Measurements from ENCODE around the gene PLA2G2C.

PLA2G2C gene

DNA sequence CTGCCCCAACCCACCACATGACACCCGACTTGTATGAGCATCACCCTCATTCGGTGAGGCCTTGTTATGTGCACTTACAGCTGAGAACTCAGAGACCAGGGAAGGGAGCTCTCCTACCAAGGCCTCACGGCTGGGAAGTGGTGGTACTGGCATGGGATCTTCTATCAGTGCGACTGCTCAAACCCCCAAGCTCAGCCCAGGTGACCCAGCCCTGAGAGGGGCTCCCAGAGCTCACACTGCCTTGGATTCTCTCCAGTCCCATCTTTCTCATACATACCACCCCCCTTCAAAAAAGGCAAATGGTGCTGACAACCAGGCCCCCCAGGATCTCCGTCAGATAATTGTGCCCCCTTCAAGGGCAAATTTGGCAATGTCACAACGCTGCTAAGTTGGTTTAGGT, 48.0 kb downstream of the PLA2G2C start:
- no peak overlapping the region for H2AFZ ChIP-seq (ENCODE audit: low read length)
- H3K4me2 ChIP-seq (ENCODE audit: low read length): no peak overlapping the region
- H3K79me2 ChIP-seq (ENCODE audit: insufficient read depth, low read length): no peaks in the 10 kb centered on the region
- H4K20me1 ChIP-seq (ENCODE audit: insufficient read depth, low read length): no peaks in the 10 kb centered on the region
- H3K9me3 ChIP-seq (ENCODE audit: low read length): no peaks in the 10 kb centered on the region
- H3K36me3 ChIP-seq (ENCODE audit: insufficient read depth, low read length): no peaks in the 10 kb centered on the region
- H3K27ac ChIP-seq (ENCODE audit: low read depth, low read length, poor library complexity, severe bottlenecking): no peak overlapping the region
- TF ChIP-seq EZH2 (IDR thresholded peaks at IDR 0.05; ENCODE audit: borderline replicate concordance, low read length): no peak
- TF ChIP-seq, protein P1, sequence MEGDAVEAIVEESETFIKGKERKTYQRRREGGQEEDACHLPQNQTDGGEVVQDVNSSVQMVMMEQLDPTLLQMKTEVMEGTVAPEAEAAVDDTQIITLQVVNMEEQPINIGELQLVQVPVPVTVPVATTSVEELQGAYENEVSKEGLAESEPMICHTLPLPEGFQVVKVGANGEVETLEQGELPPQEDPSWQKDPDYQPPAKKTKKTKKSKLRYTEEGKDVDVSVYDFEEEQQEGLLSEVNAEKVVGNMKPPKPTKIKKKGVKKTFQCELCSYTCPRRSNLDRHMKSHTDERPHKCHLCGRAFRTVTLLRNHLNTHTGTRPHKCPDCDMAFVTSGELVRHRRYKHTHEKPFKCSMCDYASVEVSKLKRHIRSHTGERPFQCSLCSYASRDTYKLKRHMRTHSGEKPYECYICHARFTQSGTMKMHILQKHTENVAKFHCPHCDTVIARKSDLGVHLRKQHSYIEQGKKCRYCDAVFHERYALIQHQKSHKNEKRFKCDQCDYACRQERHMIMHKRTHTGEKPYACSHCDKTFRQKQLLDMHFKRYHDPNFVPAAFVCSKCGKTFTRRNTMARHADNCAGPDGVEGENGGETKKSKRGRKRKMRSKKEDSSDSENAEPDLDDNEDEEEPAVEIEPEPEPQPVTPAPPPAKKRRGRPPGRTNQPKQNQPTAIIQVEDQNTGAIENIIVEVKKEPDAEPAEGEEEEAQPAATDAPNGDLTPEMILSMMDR (IDR thresholded peaks at IDR 0.05; ENCODE audit: low read length): no peak
- H3K9me2 ChIP-seq (ENCODE audit: low read depth, low read length): no peaks in the 10 kb centered on the region
- H3K4me1 ChIP-seq (ENCODE audit: insufficient read depth, low read length, severe bottlenecking): no peaks in the 10 kb centered on the region
- no peak overlapping the region for H3K4me3 ChIP-seq (ENCODE audit: low read depth, low read length, poor library complexity, severe bottlenecking)
- no peaks in the 10 kb centered on the region for H3K27me3 ChIP-seq (ENCODE audit: insufficient read depth, low read length)
- no peaks in the 10 kb centered on the region for H3F3A ChIP-seq (ENCODE audit: insufficient read depth, low read length)
- no peak overlapping the region for H3K9ac ChIP-seq (ENCODE audit: low read length)

DNA sequence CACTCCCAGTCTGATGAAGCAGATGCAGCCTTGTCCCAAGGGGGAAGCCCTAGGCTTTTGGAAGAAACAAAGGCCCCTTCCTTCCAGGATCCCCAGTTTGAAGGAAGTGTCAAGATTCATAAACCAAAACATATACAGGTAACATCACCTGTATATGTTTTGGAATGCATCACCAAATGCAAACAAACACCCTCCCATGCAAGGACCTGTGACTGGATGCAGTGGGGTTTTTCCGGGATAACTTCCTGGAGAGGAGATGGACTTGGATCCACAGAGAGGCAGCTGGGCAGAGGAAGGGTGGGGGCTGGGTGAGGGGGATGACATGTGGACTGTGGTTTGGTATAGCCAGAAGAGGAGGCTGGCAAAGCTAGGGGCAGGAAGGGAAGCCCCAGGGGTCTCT, 48.7 kb downstream of the PLA2G2C start:
- no peak overlapping the region for H3K4me3 ChIP-seq (ENCODE audit: low read depth, low read length, poor library complexity, severe bottlenecking)
- no peak overlapping the region for H3K27ac ChIP-seq (ENCODE audit: low read depth, low read length, poor library complexity, severe bottlenecking)
- no peak overlapping the region for H3K4me2 ChIP-seq (ENCODE audit: low read length)
- no peaks in the 10 kb centered on the region for H3K79me2 ChIP-seq (ENCODE audit: insufficient read depth, low read length)
- no peak overlapping the region for H3K9ac ChIP-seq (ENCODE audit: low read length)
- no peaks in the 10 kb centered on the region for H3K9me3 ChIP-seq (ENCODE audit: low read length)
- no peaks in the 10 kb centered on the region for H3K4me1 ChIP-seq (ENCODE audit: insufficient read depth, low read length, severe bottlenecking)
- H3K9me2 ChIP-seq (ENCODE audit: low read depth, low read length): no peaks in the 10 kb centered on the region
- H3F3A ChIP-seq (ENCODE audit: insufficient read depth, low read length): no peaks in the 10 kb centered on the region
- no peaks in the 10 kb centered on the region for H4K20me1 ChIP-seq (ENCODE audit: insufficient read depth, low read length)
- H2AFZ ChIP-seq (ENCODE audit: low read length): no peak overlapping the region
- no peaks in the 10 kb centered on the region for H3K27me3 ChIP-seq (ENCODE audit: insufficient read depth, low read length)
- no peaks in the 10 kb centered on the region for H3K36me3 ChIP-seq (ENCODE audit: insufficient read depth, low read length)
- TF ChIP-seq, protein P1 (IDR thresholded peaks at IDR 0.05; ENCODE audit: low read length): no peak
- TF ChIP-seq EZH2 (IDR thresholded peaks at IDR 0.05; ENCODE audit: borderline replicate concordance, low read length): no peak

DNA sequence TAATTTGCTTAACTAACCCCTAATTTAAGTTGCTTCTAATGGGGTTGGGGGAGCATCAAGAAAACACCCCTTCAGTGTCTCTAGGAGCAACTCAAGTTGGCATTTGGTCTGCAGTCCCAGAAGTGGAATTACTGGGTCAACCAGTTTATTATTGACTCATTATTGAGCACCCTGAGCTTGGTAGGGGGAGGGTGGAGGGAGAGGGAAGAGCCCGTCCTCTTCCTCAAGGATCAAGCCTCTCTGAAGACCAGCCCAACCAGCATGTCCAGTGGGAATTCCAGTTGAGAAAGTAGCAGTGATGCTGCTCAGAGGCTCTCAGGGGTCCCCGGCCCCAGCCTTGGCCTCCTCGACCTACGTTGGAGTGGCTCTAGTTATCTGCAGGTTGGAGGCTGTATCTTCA, 49.3 kb downstream of the PLA2G2C start:
- no peak for TF ChIP-seq EZH2 (IDR thresholded peaks at IDR 0.05; ENCODE audit: borderline replicate concordance, low read length)
- TF ChIP-seq, protein P1 (IDR thresholded peaks at IDR 0.05; ENCODE audit: low read length): no peak
- no peak overlapping the region for H3K4me3 ChIP-seq (ENCODE audit: low read depth, low read length, poor library complexity, severe bottlenecking)
- no peaks in the 10 kb centered on the region for H3K9me3 ChIP-seq (ENCODE audit: low read length)
- no peaks in the 10 kb centered on the region for H4K20me1 ChIP-seq (ENCODE audit: insufficient read depth, low read length)
- H3K9me2 ChIP-seq (ENCODE audit: low read depth, low read length): no peaks in the 10 kb centered on the region
- H3K4me1 ChIP-seq (ENCODE audit: insufficient read depth, low read length, severe bottlenecking): no peaks in the 10 kb centered on the region
- H3K4me2 ChIP-seq (ENCODE audit: low read length): no peak overlapping the region
- H3K27me3 ChIP-seq (ENCODE audit: insufficient read depth, low read length): no peaks in the 10 kb centered on the region
- H3K9ac ChIP-seq (ENCODE audit: low read length): no peak overlapping the region
- H2AFZ ChIP-seq (ENCODE audit: low read length): no peak overlapping the region
- H3F3A ChIP-seq (ENCODE audit: insufficient read depth, low read length): no peaks in the 10 kb centered on the region
- no peaks in the 10 kb centered on the region for H3K79me2 ChIP-seq (ENCODE audit: insufficient read depth, low read length)
- H3K27ac ChIP-seq (ENCODE audit: low read depth, low read length, poor library complexity, severe bottlenecking): no peak overlapping the region
- H3K36me3 ChIP-seq (ENCODE audit: insufficient read depth, low read length): no peaks in the 10 kb centered on the region
